ENCODE results near the gene TTYH3. TPM values are rescaled to one million over a fixed set of nuclear protein-coding genes. Genes with fewer than 3 reads are reported as not detected.
A peak's percentile ranks its signal among the peaks of the same experiment; 100 is the strongest.
"Not testable (repeated sequence)": the region's sequence is repeated elsewhere in the genome, so short reads cannot be mapped to it uniquely, and the experiment has no call there.

The TTYH3 gene
- total RNA-seq, 1 donor from 2014 or later, result 38.6 TPM

DNA sequence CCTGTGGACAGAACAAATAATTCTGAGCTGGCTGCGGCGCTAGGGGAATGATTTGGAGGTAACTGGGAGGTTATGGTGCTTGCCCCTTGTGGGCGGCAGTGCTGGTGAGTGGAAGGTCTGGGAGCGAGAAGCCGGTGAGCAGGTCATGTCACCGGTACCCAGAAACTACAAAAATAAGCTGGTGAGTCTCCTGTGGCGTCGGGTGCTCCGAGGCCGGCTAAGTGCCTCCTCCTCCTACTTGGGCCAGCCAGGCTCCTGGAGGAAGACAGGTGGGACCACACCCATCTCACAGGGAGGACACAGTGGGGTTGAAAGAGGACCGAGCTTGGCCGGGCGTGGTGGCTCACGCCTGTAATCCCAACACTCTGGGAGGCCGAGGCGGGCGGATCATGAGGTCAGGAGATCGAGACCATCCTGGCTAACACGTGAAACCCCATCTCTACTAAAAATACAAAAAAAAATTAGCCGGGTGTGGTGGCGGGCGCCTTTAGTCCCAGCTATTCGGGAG is 60.2 kb downstream of the TTYH3 start:
- intact Hi-C loops (cut with DNase I); ATAC-seq; DNase-seq (ENCODE audit: low spot score): not testable (repeated sequence)

DNA sequence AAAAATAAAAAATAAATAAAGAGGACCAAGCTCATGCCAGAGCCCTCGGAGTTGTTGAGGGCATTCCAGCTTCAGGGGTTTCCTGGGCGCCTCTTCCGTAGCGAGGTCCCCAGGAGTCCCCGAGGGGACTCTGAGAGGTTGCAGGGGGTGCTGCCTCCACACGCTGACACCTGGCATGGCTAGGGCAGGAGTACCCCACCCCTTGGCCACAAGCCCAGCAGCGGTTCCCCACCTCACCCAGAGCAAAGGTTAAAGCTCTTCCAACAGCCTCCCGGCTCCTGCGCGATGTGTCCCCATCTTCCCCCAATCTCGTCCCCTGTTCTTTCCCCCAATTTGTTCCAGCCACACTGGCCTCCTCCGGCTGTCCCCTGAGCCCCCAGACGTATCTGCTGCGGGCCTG is 60.8 kb downstream of the TTYH3 start:
- no peak for ATAC-seq

DNA sequence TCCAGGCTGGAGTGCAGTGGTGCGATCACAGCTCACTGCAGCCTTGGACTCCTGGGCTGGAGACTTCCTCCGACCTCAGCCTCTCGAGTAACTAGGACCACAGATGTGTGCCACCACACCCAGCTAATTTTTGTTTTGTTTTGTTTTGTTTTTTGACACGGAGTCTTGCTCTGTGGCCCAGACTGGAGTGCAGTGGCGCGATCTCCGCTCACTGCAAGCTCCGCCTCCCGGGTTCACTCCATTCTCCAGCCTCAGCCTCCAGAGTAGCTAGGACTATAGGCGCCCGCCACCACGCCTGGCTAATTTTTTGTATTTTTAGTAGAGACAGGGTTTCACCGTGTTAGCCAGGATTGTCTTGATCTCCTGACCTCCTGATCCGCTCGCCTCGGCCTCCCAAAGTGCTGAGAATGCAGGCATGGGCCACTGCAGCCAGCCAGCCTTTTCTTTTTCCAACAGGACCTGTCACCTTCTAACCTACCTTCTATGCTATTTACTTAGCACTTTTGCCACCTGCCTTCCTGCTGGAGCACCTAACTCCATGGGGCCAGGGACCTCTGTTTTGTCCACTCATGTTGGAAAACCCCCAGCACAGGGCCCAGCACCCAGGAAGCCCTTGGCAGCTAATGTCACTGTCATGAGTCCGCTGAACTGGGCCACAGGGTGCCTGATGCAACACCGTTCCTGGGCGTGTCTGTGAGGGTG is 61.8 kb downstream of the TTYH3 start:
- intact Hi-C loops (cut with DNase I); DNase-seq (ENCODE audit: low spot score); ATAC-seq: not testable (repeated sequence)

More for the DNA sequence above, 60.8 kb downstream of the TTYH3 start:
- no peak for DNase-seq (ENCODE audit: low spot score)
- intact Hi-C loops (cut with DNase I), result no loop called here

DNA sequence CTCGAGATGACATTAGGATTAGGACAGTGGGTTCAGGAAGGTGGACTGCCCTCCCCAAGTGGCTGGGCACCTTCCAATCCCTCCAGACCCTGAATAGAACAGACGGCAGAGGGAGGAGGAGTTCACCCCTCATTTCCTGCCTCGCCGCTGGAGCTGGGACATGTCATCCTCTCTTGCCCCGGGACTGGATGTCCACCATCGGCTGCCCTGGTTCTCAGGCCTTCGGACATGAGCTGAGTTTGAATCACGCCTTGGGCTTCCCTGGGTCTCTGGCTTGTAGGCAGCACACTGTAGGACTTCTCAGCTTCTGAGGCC is 62.3 kb downstream of the TTYH3 start:
- intact Hi-C loops (cut with DNase I); ATAC-seq; DNase-seq (ENCODE audit: low spot score): not testable (repeated sequence)

DNA sequence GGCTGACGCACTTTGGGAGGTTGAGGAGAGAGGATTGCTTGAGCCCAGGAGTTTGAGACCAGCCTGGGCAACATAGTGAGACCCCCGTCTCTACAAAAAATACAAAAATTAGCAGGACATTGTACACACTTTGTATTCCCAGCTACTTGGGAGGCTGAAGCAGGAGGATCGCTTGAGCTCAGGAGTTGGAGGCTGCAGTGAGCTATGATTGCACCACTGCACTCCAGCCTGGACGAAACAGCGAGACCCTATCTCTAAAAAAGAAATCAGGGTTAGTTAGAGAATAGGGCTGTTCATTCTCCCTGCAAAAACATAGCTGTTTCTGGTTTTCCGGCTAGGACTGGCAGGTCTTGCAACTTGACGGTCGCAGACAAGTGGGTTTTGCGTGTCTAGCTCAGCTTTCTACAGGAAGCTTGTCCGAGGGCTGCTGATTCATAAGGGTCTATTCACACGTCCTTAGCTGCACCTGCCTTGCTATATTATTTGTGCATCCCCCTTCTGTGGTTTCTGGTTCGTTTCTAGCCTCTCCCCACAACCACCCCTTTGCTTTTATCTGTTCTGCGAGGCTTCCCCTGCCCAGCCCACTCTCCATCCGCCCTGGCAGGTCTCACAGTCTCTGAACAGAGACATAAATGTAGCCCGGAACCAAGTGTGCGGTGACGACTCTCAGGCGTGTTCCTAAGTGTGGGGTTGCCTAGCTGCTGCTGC is 66.9 kb downstream of the TTYH3 start:
- ATAC-seq, result no peak
- intact Hi-C loops (cut with DNase I), result no loop called here
- DNase-seq (ENCODE audit: low spot score), result no peak

DNA sequence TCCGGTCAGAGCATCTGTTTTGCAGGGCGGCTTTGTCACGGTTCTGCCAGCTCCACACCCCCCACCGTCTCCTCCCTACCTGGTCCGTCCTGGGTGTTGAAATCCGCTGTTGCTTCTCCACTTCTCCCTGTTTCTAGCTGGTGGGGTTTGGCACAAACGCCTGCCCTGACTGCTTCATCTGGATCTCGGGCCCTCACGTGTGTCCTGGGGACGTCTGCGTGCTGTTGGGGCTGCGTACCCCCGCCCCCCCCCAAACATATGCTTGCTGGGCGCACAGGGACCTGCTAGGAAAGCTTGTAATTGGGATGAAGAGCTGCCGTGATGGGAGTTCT is 67.5 kb downstream of the TTYH3 start:
- intact Hi-C loops (cut with DNase I), result no loop called here
- no peak for DNase-seq (ENCODE audit: low spot score)
- no peak for ATAC-seq

DNA sequence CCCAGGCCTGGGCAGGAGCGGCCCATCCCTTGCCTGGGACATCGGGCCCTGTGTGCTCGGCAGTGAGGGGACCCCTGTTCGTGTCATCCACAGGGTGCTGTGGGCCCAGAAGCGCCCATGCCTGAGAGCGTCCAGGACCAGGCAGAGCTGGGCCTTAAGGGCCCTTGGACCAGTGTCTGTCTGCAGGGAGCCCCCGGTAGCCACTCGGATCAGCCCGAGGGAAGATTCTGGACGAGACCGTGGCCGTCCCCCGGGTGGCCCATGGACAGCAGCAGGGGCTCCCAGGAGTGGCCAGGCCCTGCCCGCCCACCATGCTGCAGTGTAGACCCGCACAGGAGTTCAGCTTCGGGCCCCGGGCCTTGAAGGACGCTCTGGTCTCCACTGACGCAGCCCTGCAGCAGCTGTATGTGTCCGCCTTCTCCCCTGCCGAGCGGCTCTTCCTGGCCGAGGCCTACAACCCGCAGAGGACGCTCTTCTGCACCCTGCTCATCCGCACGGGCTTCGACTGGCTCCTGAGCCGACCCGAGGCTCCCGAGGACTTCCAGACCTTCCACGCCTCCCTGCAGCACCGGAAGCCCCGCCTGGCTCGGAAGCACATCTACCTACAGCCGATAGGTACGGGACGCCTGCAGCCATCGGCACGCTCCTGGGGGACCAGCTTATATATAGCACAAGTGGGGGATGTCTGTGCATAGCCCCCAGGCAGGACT is 68.5 kb downstream of the TTYH3 start:
- ATAC-seq, result no peak
- intact Hi-C loops (cut with DNase I), result no loop called here

DNA sequence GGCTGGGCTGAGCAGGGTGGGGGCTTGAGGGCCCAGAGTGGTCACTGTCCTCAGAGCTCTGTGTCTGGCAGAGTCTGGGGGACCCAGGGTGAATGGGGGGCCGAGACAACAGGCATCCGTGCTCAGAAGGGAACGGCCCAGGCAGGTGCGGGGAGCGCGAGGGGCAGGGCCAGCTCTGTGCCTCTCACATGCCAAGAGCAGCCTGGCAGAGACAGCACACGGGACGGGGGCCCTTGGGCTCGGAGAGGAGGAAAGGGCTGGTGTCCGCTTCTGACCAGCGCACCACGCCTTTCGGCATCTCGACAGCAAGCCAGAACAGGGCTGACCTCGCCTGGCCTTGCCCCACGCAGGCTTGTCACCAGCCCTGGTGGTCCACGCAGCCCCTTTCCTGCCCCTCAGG is 69.6 kb downstream of the TTYH3 start:
- intact Hi-C loops (cut with DNase I), result no loop called here
- no peak for DNase-seq (ENCODE audit: low spot score)
- ATAC-seq, result peak; percentile 8

More for the DNA sequence above, 68.5 kb downstream of the TTYH3 start:
- no peak for DNase-seq (ENCODE audit: low spot score)

DNA sequence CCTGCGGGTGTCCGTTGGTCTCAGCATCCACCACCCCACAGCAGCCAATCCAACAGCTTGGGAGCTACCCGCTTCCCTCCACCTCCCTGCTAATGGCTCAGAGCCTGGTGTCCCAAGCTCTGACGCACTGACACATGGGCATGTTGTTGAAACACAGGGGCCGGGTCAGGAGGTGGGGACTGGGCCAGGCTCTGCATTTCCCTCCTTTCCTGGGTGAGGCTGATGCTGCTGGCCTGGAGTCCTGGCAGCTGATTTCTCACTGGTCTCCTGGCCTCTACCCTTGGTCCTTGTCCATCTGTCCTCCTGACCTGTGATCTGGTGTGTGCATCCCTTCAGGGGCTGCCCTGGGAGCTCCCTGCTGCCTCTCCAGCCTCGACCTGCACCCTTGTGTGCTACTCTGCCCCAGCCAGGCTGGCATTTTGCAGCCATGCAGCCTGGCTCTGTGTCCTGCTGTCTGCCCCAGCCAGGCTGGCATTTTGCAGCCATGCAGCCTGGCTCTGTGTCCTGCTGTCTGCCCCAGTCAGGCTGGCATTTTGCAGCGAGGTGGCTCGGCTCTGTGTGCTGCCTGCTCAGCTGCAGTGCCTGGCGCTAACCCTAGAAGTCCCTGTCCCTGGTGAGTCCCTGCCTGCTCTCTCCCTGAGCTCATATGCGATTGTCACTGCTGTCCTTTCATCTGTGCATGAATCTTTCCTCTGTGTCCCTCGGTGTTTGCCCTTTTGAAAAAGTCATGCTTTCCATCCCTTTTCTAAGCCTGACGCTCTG is 70.2 kb downstream of the TTYH3 start:
- no peak for DNase-seq (ENCODE audit: low spot score)
- peak; percentile 87 for ATAC-seq
- intact Hi-C loops (cut with DNase I), result no loop called here

DNA sequence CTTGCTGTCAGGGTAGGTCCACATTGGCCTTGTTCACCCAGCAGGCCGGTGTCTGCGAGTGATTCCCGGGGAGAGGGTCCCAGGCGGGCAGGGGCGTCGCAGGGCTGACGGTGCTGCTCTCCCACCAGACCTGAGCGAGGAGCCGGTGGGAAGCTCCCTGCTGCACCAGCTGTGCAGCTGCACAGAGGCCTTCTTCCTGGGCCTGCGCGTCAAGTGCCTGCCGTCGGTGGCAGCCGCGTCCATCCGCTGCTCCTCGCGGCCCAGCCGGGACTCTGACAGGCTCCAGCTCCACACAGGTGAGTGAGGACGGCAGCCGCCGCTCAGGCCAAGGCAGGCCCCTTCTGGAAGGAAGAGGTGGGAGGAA is 70.8 kb downstream of the TTYH3 start:
- DNase-seq (ENCODE audit: low spot score), result no peak
- intact Hi-C loops (cut with DNase I), result no loop called here
- ATAC-seq, result no peak

DNA sequence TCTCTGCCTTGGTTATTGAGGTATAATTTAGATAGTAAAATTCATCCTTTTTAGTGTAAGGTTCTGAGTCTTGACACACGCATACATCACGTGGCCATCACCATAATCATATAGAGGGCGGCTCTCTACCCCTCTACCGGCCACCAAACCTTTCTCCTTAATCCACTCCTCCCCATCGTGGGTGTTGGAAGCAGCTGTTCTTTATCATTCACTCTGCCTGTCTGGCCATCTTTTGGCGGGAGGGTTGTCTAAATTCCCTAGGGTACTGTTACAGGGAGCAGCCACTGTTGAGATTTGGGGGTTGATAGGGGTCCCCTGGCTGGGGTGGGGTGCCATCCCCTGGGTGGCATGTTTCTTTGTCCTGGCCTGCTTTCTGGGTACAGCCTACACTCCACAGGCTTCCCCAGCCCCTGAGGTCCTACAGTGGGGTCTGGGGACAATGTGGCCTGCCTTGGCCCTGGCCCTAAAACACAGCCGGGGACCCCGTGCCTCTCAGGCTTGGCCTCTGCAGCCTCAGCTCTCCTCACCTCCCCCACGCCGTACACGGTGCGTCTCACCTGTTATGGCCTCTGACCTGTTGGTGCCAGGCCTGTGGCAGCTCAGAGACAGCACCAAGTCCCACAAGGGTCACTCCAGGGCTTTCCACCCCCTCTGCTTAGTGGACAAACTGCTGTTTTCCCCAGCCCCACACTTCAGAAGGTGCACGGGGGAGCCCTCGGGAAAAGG is 73.7 kb downstream of the TTYH3 start:
- ATAC-seq (no peak), DNase-seq (ENCODE audit: low spot score) (no peak)
- intact Hi-C loops (cut with DNase I), result no loop called here

DNA sequence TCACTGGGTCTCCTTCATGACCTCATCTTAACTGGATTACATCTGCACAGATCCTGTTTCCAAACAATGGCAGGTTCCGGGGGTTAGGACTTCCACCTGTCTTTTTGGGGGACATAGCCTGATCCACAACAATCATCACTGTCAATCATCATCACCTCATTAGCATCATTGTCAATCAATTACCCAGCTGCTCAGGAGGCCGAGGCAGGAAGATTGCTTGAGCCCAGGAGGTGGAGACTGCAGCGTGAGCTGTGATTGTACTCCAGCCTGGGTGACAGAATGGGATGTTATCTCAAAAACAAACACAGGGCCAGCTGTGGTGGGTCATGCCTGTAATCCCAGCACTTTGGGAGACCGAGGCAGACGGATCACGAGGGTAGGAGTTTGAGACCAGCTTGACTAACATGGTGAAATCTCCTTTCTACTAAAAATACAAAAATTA is 74.9 kb downstream of the TTYH3 start:
- ATAC-seq (no peak), DNase-seq (ENCODE audit: low spot score) (no peak)
- intact Hi-C loops (cut with DNase I), result no loop called here

DNA sequence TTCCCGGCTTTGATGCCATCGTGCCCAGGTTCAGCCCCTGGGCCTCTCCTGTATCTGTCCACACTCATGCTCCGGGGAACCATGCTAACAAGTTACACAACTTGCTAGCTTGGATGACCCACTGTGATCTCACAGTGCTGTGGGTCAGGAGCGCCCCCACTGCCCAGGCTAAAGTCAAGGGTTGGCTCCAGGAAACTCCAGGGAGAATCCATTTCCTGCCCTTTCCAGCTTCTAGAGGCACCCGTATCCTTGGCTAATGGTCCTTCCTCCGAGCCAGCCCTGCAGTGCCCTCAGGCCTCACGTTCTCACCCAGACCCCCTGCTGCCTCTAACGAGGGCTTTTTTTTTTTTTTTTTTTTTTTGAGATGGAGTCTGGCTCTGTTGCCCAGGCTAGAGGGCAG is 75.7 kb downstream of the TTYH3 start:
- no peak for ATAC-seq
- DNase-seq (ENCODE audit: low spot score), result no peak
- intact Hi-C loops (cut with DNase I), result no loop called here

DNA sequence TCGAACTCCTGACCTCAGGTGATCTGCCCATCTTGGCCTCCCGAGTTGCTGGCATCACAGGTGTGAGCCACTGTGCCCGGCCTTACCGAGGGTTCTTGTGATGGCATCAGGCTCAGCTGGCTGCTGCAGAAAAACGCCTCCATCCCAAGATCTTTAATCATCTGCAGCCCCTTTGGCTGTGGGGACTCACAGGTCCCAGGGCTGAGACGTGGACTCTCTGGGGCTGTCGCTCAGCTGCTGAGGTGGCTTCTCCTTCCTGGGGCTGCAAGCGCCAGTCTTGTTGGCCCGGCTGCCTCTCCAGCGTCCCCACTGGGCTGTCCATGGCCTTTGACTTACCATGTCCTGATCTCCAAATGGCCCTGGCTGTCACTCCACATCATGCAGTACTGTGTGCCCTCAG is 76.3 kb downstream of the TTYH3 start:
- DNase-seq (ENCODE audit: low spot score), result no peak
- intact Hi-C loops (cut with DNase I), result no loop called here
- ATAC-seq, result no peak

DNA sequence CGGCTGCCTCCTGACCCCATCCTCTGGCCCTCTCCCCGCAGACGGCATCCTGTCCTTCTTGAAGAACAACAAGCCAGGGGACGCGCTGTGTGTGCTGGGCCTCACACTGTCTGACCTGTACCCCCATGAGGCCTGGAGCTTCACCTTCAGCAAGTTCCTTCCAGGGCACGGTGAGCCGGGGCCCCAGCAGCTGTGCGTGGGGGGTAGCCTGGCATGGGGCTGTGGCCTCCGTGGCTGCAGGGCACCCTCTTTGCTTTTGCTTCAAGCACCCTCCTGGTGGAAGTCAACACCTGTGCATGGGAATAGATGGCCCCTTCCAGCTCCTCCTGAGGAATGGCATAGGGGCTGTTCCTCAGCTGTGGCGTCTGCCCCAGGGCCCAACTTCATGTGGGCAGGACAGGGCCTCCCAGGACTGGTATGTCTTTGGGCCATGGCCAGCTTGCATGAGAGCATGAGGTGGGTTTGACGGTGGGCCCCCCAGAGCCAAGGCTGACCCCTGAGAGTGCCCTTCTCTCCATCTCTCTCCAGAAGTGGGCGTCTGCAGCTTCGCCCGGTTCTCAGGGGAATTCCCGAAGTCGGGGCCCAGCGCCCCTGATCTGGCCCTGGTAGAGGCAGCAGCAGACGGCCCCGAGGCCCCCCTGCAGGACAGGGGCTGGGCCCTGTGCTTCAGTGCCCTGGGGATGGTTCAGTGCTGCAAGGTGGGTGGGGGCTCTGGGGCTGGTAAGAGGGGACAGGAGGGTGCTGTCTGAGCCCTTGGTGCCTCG is 76.9 kb downstream of the TTYH3 start:
- no peak for ATAC-seq
- DNase-seq (ENCODE audit: low spot score), result no peak
- intact Hi-C loops (cut with DNase I), result no loop called here

DNA sequence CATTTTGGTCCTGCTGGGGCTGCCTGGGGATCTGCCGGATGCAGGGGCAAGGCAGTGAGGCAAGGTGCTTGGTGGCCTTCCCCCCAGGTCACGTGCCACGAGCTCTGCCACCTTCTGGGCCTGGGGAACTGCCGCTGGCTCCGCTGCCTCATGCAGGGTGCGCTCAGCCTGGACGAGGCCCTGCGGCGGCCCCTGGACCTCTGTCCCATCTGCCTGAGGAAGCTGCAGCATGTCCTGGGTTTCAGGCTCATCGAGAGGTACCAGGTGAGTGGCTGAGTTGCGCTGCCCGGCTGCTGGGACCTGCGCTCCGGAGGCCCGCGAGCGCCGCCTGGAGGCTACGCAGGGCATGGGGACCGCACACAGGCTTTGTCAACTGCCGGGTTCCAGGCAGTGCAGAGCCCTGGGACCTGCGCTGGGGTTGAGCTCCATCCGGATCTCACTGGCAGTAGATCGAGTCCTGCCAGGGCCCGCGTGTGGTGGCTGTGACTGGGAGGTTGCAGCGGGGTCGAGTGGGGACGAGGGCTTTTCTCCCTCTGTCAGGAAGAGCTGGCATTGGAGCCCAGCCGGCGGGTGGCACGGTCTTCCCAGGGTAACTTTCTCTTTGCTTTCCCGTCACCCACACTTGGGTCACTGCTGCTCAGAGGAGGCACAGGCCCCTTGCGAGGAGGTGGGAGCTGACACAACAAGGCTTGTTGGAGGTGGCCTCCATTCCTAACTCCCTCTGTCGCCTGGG is 77.9 kb downstream of the TTYH3 start:
- no peak for DNase-seq (ENCODE audit: low spot score)
- intact Hi-C loops (cut with DNase I), result loop anchor here (10.0 kb wide), 1 partner anchor 115 kb away; no protein-coding TSS in a partner anchor
- ATAC-seq, result peak; percentile 74

DNA sequence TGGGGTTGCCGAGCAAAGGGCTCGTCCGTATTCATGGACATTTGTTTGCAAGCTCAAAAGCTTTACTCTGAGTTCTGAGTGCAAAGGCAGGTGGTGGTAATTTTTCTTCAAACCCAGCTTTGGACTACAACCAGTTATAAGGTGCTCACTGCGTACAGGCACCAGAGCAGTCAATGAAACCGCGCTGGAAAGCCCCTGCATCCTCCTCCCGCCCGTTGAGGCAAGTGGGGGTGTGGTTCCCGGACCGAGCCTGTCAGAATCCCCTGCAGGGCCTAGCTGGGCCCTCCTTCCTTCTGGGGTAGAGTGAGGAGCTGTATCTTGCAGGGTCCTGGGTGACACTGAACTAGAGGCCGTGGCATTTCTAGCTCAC is 78.5 kb downstream of the TTYH3 start:
- ATAC-seq (no peak), DNase-seq (ENCODE audit: low spot score) (no peak)
- intact Hi-C loops (cut with DNase I), result loop anchor here (10.0 kb wide), 1 partner anchor 115 kb away; no protein-coding TSS in a partner anchor
